GM21529 (cell line): ENCODE data around the gene NOL9.
"Not testable (repeated sequence)": the region's sequence is repeated elsewhere in the genome, so short reads cannot be mapped to it uniquely, and the experiment has no call there.

ENCODE experiments used
- ATAC-seq: cut with Tn5 transposase; IDR thresholded peaks from one replicate; pipeline ENCODE4 v1.9.1; 2021; ENCODE audit not compliant: unreplicated experiment

The NOL9 gene

DNA sequence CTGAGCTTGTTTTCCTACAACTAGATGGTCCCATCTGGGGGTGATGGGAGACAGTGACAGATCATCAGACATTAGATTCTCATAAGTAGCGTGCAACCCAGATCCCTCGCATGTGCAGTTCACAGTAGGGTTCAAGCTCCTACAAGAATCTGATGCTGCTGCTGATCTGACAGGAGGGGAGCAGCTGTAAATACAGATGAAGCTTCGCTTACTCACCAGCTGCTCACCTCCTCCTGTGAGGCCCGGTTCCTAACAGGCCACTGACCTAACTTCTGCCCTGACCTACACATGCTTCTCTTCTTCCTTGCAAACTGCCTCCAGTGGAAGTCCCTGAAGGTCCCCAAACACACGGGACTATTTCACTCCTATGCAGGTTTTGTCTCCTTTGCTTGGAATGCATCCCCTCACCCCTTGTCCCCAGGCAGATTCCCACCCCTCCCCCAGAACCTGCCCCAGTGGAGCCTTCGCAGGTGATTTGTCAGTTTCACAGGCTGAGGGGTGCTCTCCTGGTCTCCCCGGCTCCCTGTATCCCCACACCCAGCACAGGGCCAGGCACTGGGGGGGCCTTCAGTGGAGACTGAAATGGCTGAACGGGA, 19.8 kb upstream of the NOL9 start:
- ATAC-seq = no peak

DNA sequence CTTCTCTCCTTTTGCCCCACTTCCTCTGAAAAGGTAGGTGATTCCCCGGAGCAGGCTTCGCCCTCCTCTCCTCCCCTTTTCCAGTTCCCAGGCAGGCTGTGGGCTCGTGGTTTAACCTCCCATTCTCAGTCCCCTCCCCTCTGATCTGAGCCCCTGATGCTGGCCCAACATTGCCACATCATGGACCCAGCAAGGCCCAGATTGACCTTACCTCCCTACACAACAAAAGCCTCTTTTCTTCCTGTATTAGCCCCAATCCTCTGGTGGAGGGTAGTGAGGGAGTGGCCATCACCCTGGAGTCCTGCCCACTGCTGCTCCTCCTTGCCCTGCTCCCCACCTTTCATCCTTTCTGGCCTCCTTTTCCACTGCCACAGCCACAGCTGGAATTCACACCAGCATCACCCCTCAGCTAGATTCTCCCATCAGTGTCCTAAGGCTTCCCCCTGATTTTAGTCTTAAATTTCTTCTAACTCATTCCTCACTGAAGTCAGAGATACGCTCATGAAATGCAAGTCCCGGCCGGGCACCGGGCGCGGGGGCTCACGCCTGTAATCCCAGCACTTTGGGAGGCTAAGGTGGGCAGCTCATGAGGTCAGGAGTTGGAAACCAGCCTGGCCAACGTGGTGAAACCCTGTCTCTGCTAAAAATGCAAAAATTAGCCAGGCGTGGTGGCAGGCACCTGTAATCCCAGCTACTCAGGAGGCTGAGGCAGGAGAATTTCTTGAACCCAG, 18.5 kb upstream of the NOL9 start:
- ATAC-seq = no peak

GRCh38 chr1:6570987-6571386, 16.7 kb upstream of the NOL9 start:
- ATAC-seq = no peak

DNA sequence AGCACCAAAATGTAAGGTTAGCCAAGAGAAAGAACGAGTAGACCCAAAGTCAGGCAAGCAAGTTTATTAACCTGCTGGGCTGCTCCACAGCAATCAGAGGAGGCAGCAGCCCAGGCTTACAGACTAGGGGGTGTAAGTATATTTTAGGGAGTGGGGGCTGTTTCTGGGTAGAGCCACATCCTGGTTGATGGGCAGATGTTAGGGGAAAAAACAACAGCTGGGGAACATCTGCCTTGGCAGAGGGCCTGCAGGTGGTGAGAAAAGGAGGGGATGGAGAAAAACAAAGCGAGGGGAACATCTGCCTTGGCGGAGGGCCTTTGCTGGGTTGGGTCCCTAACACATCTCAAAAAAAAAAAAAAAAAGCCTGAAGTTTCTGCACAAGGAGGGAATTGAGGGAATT, 15.8 kb upstream of the NOL9 start:
- no peak for ATAC-seq

DNA sequence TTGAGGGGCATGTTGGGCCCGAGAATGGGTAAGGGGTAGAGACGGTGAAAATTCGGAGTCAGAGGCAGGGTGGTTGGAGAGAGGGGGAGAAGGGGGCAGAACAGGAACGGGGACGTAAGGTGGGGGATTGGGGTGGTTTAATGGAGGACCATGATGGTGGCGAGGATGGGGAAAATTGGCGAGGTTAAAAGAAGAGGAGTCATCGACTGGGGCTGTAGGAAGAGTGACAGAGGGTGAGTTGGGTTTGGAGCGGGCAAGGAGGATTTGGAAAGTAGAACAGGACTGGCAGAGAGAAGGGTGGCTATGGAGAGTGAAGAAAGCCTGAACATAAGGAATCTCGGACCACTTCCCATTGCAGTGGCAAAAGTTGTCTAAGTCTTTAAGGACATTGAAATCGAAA, 14.7 kb upstream of the NOL9 start:
- ATAC-seq = no peak

GRCh38 chr1:6560267-6560666, 6.0 kb upstream of the NOL9 start:
- no peak for ATAC-seq

DNA sequence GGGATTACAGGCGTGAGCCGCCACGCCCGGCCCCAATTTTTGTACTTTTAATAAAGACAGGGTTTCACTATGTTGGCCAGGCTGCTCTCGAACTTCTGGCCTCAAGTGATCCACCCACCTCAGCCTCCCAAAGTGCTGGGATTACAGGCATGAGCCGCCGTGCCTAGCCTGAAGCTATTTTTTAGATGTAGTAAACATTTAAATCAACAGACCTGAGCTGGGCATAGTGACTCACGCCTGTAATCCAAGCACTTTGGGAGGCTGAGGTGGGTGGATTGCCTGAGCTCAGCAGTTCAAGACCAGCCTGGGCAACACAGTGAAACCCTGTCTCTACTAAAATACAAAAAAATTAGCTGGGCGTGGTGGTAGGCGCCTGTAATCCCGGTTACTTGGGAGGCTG, 4.8 kb upstream of the NOL9 start:
- not testable (repeated sequence) for ATAC-seq

GRCh38 chr1:6557597-6557996, 3.3 kb upstream of the NOL9 start:
- no peak for ATAC-seq

- no peak for ATAC-seq
Measured at GRCh38 chr1:6554907-6555778, 830 bp upstream of the NOL9 start, which contains the start of gene TAS1R1. TSS of gene TAS1R1 (plus strand) at chr1:6555307. CDS start at chr1:6555374, 67 bp downstream.

GRCh38 chr1:6547301-6547700, 7.0 kb downstream of the NOL9 start:
- ATAC-seq = no peak

DNA sequence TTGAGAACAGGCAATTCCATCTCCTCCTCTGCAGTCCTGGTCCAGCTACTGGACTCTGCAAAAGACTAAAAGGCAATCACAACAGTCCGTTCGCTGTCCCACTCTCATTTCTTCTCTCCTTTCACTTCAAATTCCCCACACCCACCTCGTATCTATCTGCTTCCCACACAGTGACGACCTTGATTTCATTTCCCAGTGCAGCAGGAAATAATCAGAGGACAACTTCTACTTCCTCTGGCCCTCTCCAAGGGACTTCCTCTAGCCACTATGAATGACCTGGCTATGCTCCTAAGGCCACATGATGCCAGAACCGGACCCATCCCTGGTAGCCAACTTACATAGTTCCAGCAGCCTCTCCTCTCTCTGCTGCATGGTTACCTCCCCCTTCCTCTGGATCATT, 8.0 kb downstream of the NOL9 start:
- ATAC-seq = no peak

DNA sequence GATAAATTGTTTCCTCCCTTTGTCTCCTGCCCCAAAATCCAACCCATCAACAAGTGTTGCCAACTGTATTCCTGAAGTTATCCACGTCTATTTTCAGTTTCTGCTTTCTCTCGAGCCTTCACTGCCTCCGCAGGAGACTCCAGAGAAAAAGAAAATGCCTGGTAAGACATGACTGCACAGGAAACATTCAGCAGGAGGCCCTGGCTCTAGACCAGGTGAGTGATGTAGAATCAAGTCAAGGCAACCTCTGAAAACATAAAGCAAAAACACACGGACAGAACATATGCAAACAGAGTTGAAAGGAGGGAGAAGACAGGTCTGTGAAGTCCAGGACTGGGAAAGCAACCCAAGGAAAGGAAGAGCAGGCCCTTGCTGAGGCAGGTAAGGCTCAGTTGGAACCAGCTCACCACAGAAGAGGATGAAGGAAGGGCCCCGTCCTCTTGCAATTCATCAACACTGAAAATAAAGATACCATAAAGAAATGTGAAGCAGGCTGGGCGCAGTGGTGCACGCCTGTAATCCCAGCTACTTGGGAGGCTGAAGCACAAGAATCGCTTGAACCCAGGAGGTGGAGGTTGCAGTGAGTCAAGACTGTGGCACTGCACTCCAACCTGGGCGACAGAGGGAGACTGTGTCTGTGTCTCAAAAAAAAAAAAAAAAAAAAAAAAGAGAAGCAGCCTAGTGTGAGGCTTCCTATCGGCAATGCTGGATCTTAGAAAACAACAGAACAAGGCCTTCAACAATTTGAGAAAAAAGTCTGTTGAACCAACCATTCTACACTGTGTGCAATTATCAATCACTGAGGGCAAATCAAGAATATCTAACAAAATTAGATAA, 8.8 kb downstream of the NOL9 start:
- ATAC-seq = no peak

- ATAC-seq = no peak
Measured at GRCh38 chr1:6544831-6545230, 9.5 kb downstream of the NOL9 start.

GRCh38 chr1:6538956-6539355, 15.4 kb downstream of the NOL9 start:
- no peak for ATAC-seq

DNA sequence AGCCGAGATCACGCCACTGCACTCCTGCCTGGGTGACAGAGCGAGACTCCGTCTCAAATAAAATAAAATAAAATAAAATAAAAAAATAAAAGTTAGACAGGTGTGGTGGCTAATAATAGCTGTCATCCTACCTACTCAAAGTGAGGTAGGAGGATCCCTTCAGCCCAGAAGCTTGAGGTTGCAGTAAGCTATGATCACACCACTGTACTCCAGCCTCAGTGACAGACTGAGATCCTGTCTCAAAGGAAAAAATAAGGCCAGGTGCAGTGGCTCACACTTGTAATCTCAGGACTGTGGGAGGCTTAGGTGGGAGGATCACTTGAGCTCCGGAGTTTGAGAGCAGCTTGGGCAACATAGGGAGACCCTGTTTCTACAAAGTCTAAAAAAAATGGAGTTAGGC, 18.0 kb downstream of the NOL9 start:
- ATAC-seq = no peak

DNA sequence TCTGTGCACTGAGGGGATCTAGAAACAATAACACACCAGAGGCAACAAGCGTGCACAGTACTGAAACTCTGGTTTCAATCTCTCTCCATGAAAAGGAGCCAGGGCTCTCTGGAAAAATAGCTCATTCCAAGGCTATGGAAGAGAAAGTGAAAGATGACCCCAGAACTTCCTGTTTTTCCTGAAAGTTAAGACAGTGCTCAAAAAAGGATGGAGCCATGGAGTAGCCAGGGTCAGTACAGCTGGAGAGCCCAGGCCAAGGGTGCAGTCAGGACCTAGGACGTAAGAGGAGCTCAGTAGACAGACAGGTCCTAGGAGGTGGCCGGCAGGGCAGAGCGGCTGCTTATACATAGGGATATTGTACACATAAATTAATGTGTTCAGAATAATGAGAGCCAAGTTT, 19.1 kb downstream of the NOL9 start:
- no peak for ATAC-seq

GRCh38 chr1:6534248-6534822, 20.0 kb downstream of the NOL9 start:
- ATAC-seq = no peak

DNA sequence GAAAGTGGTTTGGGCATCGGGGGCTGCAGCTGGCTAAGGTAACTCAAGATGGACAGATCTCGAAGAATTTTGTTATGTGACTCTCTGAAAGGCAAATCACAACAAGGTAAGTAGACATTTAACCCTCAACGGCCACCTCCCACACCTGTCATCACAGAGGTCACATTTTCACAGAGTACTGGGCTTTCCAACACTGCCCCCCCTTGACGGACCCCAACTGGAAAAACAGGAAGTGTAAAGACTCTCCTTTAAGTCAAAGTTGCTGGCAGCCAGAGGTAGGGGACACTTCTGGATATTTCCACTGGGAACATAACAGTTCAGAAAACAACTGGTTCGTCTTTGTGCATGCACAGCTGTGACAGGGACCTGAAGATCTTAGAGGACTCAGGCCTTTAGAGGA, 22.3 kb downstream of the NOL9 start:
- no peak for ATAC-seq

GRCh38 chr1:6530504-6531160, 23.7 kb downstream of the NOL9 start:
- no peak for ATAC-seq

- ATAC-seq = no peak
Measured at GRCh38 chr1:6528492-6528891, 25.8 kb downstream of the NOL9 start.
